ENCODE results near the gene TMEM30B.

Gene TMEM30B

DNA sequence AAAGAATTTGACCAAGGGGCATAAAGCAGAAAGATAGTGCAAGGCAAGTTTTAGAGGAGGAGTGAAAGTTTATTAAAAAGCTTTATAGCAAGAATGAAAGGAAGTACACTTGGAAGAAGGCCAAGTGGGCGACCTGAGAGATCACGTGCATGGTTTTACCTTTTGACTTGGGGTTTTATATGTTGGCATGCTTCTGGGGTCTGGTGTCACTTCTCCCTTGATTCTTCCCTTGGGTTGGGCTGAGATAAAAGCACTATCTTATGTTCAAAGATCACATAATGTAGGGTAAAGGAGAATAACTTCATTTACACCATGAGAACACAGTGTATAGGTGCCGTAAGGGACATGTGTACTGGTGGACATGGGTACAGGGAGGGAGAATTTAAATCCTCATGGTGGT, 17.7 kb upstream of the TMEM30B start:
- DNase-seq (ENCODE audit: low read depth in 3 of 3), result no peak

DNA sequence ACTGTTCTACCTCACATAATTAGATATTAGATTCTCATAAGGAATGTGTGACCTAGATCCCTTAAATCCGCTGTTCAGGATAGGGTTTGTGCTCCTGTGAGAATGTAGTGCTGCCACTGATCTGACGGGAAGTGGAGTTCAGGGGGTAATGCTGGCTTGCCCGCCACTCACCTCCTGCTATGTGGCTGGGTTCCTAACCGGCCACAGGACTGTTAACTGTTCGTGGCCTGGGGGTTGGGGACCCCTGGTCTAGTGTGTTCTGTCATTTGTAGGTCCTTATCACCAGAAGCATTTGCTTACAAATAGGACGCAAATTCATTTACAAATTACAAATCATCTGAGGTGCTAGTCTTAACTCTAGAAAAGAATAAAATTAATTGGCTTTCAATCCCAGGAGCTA, 16.4 kb upstream of the TMEM30B start:
- no peak for DNase-seq (ENCODE audit: low read depth in 3 of 3)

DNA sequence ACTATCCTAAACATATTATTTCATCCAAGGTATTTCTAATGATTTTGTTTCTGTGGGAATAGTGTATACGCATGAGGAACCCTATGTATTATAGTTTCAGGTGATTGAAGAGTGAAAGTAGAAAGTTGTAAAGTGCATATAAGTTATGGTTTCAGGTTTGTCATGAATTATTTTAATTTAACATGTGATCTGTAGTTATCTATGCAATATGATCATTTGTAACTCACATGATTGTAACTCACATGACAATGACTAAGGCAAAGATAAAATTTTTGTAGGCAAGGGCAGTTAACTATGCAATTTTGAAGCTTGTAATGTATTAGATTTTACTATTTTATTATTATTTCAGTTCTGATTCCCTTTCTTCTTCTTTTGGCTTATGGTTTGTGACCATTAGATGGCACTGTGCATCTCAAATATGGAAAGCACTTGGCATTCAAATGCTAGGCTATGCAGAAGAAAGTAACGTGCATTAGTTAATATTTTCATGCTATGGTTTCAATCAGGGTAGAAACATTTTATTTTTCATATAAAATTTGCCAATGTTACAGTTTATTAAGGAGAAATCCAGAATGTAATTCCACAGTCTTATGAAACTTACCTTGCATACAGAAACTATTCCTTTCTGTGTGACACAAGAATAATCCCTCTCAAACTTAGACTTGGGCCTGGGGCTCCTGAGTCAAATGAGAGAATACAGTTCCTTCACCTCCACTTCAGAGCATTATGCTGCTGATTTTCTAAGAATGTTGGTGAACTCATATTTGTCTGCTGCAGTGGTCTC, 15.8 kb upstream of the TMEM30B start:
- DNase-seq (ENCODE audit: low read depth in 3 of 3), result no peak

DNA sequence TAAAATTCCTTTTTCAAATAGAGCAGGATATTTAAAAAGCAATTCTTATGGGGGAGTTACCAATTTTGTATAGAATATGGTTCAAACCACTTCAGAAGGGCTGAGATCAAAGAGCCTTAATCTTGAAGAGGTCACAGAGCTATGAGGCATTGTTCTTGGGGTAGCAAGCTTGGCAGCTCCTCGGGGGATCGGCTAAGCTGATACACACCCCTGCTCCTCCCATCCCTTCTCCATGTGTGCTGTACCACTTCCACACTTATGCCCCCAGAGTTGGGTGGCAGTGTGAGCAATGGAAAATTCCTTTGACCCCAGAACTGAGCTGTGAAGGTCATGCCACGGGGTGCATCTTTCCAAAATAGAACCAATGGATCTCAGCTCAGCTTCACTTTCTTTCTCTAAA, 15.0 kb upstream of the TMEM30B start:
- no peak for DNase-seq (ENCODE audit: low read depth in 3 of 3)

DNA sequence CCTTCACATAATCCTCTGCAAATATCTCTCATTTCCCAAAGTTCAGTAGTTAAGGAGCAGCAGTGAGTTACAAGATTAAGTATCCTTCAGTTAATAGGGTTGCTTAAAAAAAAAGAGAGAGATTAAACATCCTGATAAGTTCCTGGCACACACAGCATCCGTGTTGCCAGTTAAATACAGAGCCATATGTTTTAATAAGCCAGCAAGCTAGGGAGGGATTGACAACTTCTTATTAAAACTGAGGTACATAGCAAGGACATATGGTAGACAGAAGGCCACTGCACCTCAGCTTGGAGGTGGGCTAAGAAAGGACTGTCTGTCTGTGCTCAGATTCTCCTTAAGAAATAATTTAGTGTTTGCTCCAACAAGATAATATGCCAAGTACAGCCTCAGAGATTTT, 9.6 kb upstream of the TMEM30B start:
- no peak for DNase-seq (ENCODE audit: low read depth in 3 of 3)

- no peak for DNase-seq (ENCODE audit: low read depth in 3 of 3)
Measured at GRCh38 chr14:61288720-61289119, 7.6 kb upstream of the TMEM30B start.

- no peak for DNase-seq (ENCODE audit: low read depth in 3 of 3)
Measured at GRCh38 chr14:61288228-61288627, 7.1 kb upstream of the TMEM30B start.

GRCh38 chr14:61287196-61287595, 6.1 kb upstream of the TMEM30B start:
- DNase-seq (ENCODE audit: low read depth in 3 of 3), result no peak

- DNase-seq (ENCODE audit: low read depth in 3 of 3), result no peak
Measured at GRCh38 chr14:61285364-61285763, 4.2 kb upstream of the TMEM30B start.

DNA sequence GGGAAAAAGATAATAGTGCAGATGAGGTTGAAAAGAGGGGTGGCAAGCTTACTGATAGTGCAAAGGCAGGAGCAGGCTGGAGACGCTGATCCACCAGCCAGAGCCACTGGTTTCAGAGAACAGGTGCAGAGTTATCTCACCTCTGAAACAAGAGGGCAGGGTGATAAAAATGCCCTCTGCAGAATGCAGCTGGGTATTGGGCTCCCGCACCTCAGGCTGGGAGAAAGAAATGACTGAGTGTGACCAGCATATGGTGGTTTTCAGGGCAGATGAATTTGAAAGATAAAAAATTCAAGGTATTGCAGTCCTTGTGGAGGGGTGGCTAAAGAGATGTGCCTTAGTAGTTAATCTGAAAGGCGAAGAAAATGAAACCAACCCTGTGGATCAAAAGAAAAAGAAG, 2.9 kb upstream of the TMEM30B start:
- DNase-seq (ENCODE audit: low read depth in 3 of 3), result no peak

- no peak for DNase-seq (ENCODE audit: low read depth in 3 of 3)
Measured at GRCh38 chr14:61282746-61283145, 1.6 kb upstream of the TMEM30B start.

DNA sequence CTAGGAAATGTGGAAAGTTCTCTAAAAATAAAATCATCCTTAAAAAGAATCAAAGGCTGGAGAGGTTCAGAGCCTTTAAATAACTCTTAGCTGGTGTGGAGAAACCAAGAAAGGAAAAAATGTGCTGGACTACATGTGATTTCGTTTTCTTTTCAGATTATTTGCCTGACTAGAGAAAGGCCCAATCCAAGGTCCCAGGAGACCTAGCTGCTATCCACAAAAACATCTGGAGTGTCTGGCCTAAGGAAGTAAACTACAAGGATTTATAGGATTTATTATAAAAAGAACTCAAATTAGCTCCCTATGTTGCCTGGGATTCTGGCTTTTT, 774 bp upstream of the TMEM30B start:
- DNase-seq (ENCODE audit: low read depth in 3 of 3), result no peak

DNA sequence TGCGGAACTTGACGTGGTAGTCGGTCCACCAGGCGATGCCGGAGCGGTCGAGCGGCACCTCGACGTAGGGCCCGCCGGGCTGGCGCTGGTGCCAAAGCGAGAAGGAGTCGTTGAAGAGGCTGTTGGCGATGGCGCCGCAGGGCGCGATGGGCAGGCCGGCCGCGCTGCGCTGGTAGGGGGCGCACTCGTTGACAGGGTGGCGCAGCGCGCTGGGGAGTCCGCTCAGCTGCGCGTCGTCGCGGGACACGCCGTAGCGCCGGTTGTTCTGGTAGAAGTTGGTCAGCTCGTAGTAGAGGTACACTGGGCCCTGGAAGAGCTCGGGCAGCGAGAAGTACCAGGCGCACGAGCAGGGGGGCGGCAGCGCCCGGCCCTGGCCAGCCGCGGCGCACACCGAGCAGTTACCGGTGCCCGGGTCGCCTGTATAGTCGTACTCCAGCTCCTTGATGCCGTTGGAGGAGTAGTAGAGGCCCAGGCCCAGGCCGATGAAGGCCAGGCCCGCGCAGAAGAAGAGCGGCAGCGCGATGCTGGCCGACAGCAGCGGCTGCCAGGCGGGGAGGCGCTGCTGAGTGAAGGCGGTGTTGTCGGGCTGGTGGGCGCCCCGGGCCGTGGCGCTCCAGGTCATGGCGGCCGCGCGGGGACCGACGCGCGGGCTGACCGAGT, 482 bp downstream of the TMEM30B start:
- peak; percentile 54 to 75 (median 60) for DNase-seq (ENCODE audit: low read depth in 3 of 3)

DNA sequence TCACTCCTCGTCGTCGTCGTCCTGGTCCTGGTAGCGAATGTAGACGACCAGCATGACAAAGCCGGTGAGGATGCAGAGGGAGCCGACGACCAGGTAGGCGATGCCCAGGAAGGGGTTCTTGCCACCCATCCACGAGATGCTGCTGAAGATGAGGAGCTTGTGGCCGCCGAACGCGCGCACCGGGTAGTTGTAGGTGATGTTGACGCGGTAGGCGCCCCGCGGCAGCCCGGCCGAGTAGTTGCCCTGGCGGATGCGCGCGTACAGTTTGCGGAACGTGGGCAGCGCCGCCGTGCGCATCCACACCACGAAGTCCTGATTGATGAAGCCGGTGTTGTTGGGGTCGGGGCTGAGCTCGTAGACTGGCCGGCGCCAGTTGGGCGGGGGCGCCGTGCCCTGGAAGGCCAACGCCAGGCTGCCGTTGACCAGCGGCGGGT, 1.0 kb downstream of the TMEM30B start:
- DNase-seq (ENCODE audit: low read depth in 3 of 3), result peak; percentile 7 to 48 (median 26)

GRCh38 chr14:61279082-61279481, 2.1 kb downstream of the TMEM30B start:
- no peak for DNase-seq (ENCODE audit: low read depth in 3 of 3)

DNA sequence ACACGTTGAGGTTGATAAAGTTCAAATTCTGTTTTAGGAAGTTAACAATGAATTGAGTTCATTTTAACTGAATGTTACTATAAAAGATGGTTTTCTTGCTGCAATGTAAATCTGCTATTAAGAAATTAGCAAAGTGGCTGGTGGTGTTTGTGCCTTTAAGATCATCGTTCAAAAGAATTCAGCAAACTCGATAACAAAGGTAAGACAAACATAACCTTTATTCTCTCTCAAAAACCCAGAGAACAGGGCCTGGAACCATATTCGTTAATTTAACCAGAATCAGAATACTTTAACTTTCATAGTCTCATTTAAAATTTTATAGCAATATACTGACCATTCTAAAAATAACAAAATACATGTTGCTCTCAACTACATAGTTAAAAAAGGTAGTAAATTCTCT, 3.4 kb downstream of the TMEM30B start:
- DNase-seq (ENCODE audit: low read depth in 3 of 3), result no peak

DNA sequence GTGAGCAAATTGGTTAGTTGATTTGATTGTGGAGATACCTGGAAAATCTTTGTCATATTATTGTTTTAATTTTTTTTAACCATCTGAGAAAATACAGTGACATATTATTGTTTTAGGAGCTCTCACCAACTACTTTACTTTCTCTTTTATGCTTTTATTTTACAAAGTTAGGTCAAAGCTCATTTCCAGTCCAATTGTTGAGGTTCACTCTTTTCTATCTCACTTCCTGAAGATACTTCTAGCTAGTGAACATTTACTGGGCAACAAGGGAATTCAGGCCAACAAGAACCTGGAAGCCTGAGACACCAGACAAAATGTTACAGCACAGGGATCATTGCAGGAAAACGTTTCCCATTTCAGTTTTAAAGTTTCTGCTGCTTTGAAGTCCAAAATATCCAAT, 3.9 kb downstream of the TMEM30B start:
- no peak for DNase-seq (ENCODE audit: low read depth in 3 of 3)

DNA sequence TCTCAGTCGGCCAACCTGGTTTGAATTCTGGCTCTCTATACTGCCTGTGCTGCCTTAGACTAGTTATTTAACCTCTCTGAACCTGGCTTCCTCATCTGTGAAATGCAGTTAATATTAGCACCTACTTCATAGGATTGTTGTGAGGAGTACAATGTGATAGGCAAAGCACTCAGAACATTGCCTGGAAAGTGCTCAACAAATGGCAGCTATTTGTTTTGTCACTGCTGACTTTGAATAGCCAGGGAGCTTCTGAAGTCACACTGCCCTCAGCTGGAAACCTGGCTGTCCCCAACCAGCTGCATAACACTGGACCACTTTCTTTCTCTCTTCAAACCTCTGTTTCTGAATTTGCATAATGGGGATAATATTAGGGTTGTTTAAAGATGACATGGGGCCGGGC, 9.6 kb downstream of the TMEM30B start:
- DNase-seq (ENCODE audit: low read depth in 3 of 3), result no peak

DNA sequence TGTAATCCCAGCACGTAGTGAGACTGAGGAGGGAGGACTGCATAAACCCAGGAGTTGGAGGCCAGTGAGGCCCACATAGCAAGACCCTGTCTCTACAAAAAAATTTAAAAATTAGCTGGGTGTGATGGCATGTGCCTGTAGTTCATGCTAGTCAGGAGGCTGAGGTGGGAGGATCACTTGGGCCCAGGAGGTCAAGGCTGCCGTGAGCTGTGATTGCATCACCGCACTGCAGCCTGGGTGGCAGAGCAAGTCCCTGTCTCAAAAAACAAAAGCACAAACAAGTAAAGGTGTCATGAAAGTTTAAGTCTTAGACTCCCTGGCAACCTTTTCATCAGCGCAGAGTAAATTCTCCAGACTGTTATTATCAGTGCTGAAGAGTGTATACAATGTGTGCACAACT, 10.4 kb downstream of the TMEM30B start:
- DNase-seq (ENCODE audit: low read depth in 3 of 3), result no peak

- DNase-seq (ENCODE audit: low read depth in 3 of 3), result peak; percentile 46 to 70 (median 57)
Measured at GRCh38 chr14:61269321-61270083, 11.6 kb downstream of the TMEM30B start.

GRCh38 chr14:61268812-61269211, 12.3 kb downstream of the TMEM30B start:
- DNase-seq (ENCODE audit: low read depth in 3 of 3), result no peak

- no peak for DNase-seq (ENCODE audit: low read depth in 3 of 3)
Measured at GRCh38 chr14:61266891-61267740, 14.0 kb downstream of the TMEM30B start.
